Measurements from ENCODE around the gene KRT12.

GRCh38 chr17:40916366-40916765, 49.3 kb upstream of the KRT12 start:
- no peak for TF ChIP-seq POLR2A (IDR thresholded peaks at IDR 0.05)
- TF ChIP-seq CTCF (IDR thresholded peaks at IDR 0.05), result no peak
- no peak for TF ChIP-seq EP300 (IDR thresholded peaks at IDR 0.05)

Data from ovary (tissue), 3 donors.